H9 (cell line): ENCODE measurements around the gene MSANTD2. TPM values are rescaled to one million over a fixed set of nuclear protein-coding genes. Genes with fewer than 3 reads are reported as not detected.

Source experiments
- DNase-seq: peaks from one replicate; pipeline ENCODE4 v3.0.0-alpha.2; 2017
- H2AFZ ChIP-seq: one replicate; pipeline ENCODE4 v1.6.1; 2013; ENCODE audit warnings: mild to moderate bottlenecking, low read length, control low read depth, moderate library complexity
- H2AK5ac ChIP-seq: 2 replicates; pipeline ENCODE4 v1.6.1; 2013; ENCODE audit warnings: low read length, control low read depth, mixed read lengths; ENCODE audit not compliant: insufficient read length
- H2BK120ac ChIP-seq: one replicate; pipeline ENCODE4 v1.6.1; 2013; ENCODE audit warnings: low read depth, mild to moderate bottlenecking, low read length, control low read depth, inconsistent platforms; ENCODE audit not compliant: poor library complexity, severe bottlenecking
- H2BK12ac ChIP-seq: 2 replicates; pipeline ENCODE4 v1.6.1; 2013; ENCODE audit warnings: low read length, control low read depth, mixed read lengths, low read depth; ENCODE audit not compliant: insufficient read length
- H2BK15ac ChIP-seq: 2 replicates; pipeline ENCODE4 v1.6.1; 2013; ENCODE audit warnings: low read depth, low read length, control low read depth
- H2BK20ac ChIP-seq: one replicate; pipeline ENCODE4 v1.6.1; 2013; ENCODE audit warnings: low read depth, mild to moderate bottlenecking, low read length, control low read depth, inconsistent platforms; ENCODE audit not compliant: poor library complexity, severe bottlenecking
- H2BK5ac ChIP-seq: 2 replicates; pipeline ENCODE4 v1.6.1; 2013; ENCODE audit warnings: low read length, control low read depth, mixed read lengths; ENCODE audit not compliant: insufficient read length
- H3K14ac ChIP-seq: 2 replicates; pipeline ENCODE4 v1.6.1; 2013; ENCODE audit warnings: low read length, control low read depth; ENCODE audit not compliant: insufficient read depth
- H3K18ac ChIP-seq: 2 replicates; pipeline ENCODE4 v1.6.1; 2013; ENCODE audit warnings: low read depth, mild to moderate bottlenecking, mixed read lengths, low read length, control low read depth; ENCODE audit not compliant: insufficient read length
- H3K23ac ChIP-seq: 2 replicates; pipeline ENCODE4 v1.6.1; 2013; ENCODE audit warnings: low read length, control low read depth, mixed read lengths, low read depth; ENCODE audit not compliant: insufficient read length
- H3K23me2 ChIP-seq: 2 replicates; pipeline ENCODE4 v1.6.1; 2013; ENCODE audit warnings: low read depth, mild to moderate bottlenecking, mixed read lengths, low read length, control low read depth; ENCODE audit not compliant: insufficient read length, poor library complexity, severe bottlenecking
- H3K27ac ChIP-seq: 2 replicates; pipeline ENCODE4 v1.5.1; 2013; ENCODE audit warnings: low read length, control low read depth, mixed read lengths, low read depth; ENCODE audit not compliant: insufficient read length
- H3K27me3 ChIP-seq: 2 replicates; pipeline ENCODE4 v1.6.1; 2013; ENCODE audit warnings: low read length, control low read depth, inconsistent platforms; ENCODE audit not compliant: insufficient read depth
- H3K4ac ChIP-seq: 2 replicates; pipeline ENCODE4 v1.6.1; 2013; ENCODE audit warnings: low read depth, mild to moderate bottlenecking, control low read depth, inconsistent platforms, low read length, moderate library complexity
- H3K4me1 ChIP-seq: 2 replicates; pipeline ENCODE4 v1.6.1; 2013; ENCODE audit warnings: low read length, control low read depth, inconsistent platforms; ENCODE audit not compliant: insufficient read depth
- H3K4me2 ChIP-seq: 2 replicates; pipeline ENCODE4 v1.6.1; 2013; ENCODE audit warnings: low read length, control low read depth, mixed read lengths; ENCODE audit not compliant: insufficient read length, insufficient read depth
- H3K56ac ChIP-seq: 2 replicates; pipeline ENCODE4 v1.6.1; 2013; ENCODE audit warnings: low read depth, mild to moderate bottlenecking, mixed read lengths, low read length, control low read depth; ENCODE audit not compliant: insufficient read length
- H3K79me1 ChIP-seq: 2 replicates; pipeline ENCODE4 v1.6.1; 2013; ENCODE audit warnings: low read depth, mild to moderate bottlenecking, moderate library complexity, low read length, control low read depth, inconsistent platforms; ENCODE audit not compliant: insufficient read depth, poor library complexity, severe bottlenecking
- H3K79me2 ChIP-seq: 2 replicates; pipeline ENCODE4 v1.6.1; 2013; ENCODE audit warnings: low read length, control low read depth, inconsistent platforms; ENCODE audit not compliant: insufficient read depth
- H3K9ac ChIP-seq: 2 replicates; pipeline ENCODE4 v1.6.1; 2013; ENCODE audit warnings: low read length, control low read depth, mixed read lengths; ENCODE audit not compliant: insufficient read length; ENCODE audit errors: extremely low read depth
- H3K9me3 ChIP-seq: one replicate; pipeline ENCODE4 v1.6.1; 2013; ENCODE audit warnings: low read depth, low read length, inconsistent platforms; ENCODE audit not compliant: control insufficient read depth
- H3T11ph ChIP-seq: one replicate; pipeline ENCODE4 v1.6.1; 2013; ENCODE audit warnings: mild to moderate bottlenecking, low read length, control low read depth, inconsistent platforms
- H4K20me1 ChIP-seq: one replicate; pipeline ENCODE4 v1.6.1; 2013; ENCODE audit not compliant: control insufficient read depth, insufficient read length, insufficient read depth
- H4K5ac ChIP-seq: 2 replicates; pipeline ENCODE4 v1.6.1; 2013; ENCODE audit warnings: low read depth, mild to moderate bottlenecking, mixed read lengths, low read length, control low read depth; ENCODE audit not compliant: insufficient read length
- H4K8ac ChIP-seq: replicated peaks from 2 replicates; pipeline ENCODE4 v1.6.1; 2013; ENCODE audit warnings: low read length, control low read depth, mixed read lengths, low read depth; ENCODE audit not compliant: insufficient read length
- H4K91ac ChIP-seq: 2 replicates; pipeline ENCODE4 v1.6.1; 2013; ENCODE audit warnings: low read depth, mild to moderate bottlenecking, moderate library complexity, mixed read lengths, low read length, control low read depth; ENCODE audit not compliant: insufficient read length
- H3K27ac Mint-ChIP-seq, 3 experiments: 2 replicates in 2 of 3; 3 replicates in 1 of 3; pipeline ENCODE4 v1.8.0; 2020 to 2021; ENCODE audit warnings: mixed read lengths in 3 of 3, mild to moderate bottlenecking in 1 of 3, moderate library complexity in 1 of 3
- H3K27me3 Mint-ChIP-seq: 2 replicates; pipeline ENCODE4 v1.8.0; 2021; ENCODE audit warnings: low read depth, mild to moderate bottlenecking, moderate library complexity, mixed read lengths
- H3K36me3 Mint-ChIP-seq, 3 experiments: 2 replicates in 2 of 3; 3 replicates in 1 of 3; pipeline ENCODE4 v1.8.0; 2020 to 2021; ENCODE audit warnings: low read depth in 3 of 3, mixed read lengths in 3 of 3; ENCODE audit not compliant: insufficient read depth in 1 of 3
- H3K4me1 Mint-ChIP-seq, 2 experiments: 2 replicates each; pipeline ENCODE4 v1.8.0; 2020; ENCODE audit warnings: mixed read lengths in 2 of 2
- H3K4me3 Mint-ChIP-seq, 2 experiments: 2 replicates in 1 of 2; 3 replicates in 1 of 2; pipeline ENCODE4 v1.8.0; 2020 to 2021; ENCODE audit warnings: mild to moderate bottlenecking in 2 of 2, mixed read lengths in 2 of 2, moderate library complexity in 1 of 2
- H3K9me3 Mint-ChIP-seq, 2 experiments: 2 replicates in 1 of 2; 3 replicates in 1 of 2; pipeline ENCODE4 v1.8.0; 2020; ENCODE audit warnings: mild to moderate bottlenecking in 2 of 2, mixed read lengths in 2 of 2, moderate library complexity in 1 of 2
- WGBS: extraction: QIAGEN DNeasy Blood & Tissue Kit; methylation state at CpG from one replicate; pipeline ENCODE4 v1.1.7; 2013; ENCODE audit warnings: missing lambda C conversion rate, low lambda C conversion rate, mixed read lengths; ENCODE audit not compliant: insufficient read length; ENCODE audit errors: extremely low coverage; 5-methylcytosine and 5-hydroxymethylcytosine counted together
- total RNA-seq: library from RNA; stranded (reverse); gene quantifications from 2 replicates; pipeline ENCODE4 v1.2.1, GENCODE V29; 2021
- TF ChIP-seq, protein P1 (sequence below): fragments of 200-600 bp; sonication (generic); conservative IDR thresholded peaks from 3 replicates; pipeline ENCODE4 v1.8.0; 2021; ENCODE audit warnings: antibody characterized with exemption, mild to moderate bottlenecking

The MSANTD2 gene
- total RNA-seq, 1 experiment from 2014 or later: 18.1 TPM

DNA sequence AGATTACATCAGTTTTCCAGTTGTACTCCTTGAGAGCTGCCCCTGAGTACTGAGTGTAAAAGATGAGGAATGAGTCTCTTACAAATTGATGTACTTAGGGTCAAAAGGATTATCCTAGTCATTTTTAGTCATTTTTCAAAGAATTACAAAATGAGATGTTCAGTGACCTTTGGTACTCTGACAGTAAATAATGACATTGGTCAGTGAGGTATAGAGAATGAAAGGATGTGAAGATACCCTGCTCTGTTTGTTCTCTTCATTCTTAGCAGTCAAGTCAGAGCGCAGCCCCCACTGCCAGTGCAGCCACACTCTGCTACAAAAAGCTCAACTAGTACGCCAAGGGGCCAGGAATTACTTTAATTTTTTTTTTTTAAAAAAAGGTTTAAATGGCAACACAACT is 34.0 kb downstream of the MSANTD2 start:
- Histone ChIP-seq H3K23ac (no peak overlapping the region), H3K27ac (no peak overlapping the region), H3K18ac (no peak overlapping the region), H3K79me1 (no peaks in the 10 kb centered on the region), H4K91ac (no peak overlapping the region), H2BK15ac (no peak overlapping the region), H4K8ac (no peak overlapping the region), H2BK5ac (no peak overlapping the region), H3T11ph (no peak overlapping the region), H3K4me1 (no peaks in the 10 kb centered on the region), H3K9ac (no peak overlapping the region), H2BK20ac (no peak overlapping the region), H4K20me1 (no peaks in the 10 kb centered on the region), H3K79me2 (no peaks in the 10 kb centered on the region), H3K4ac (no peak overlapping the region), H3K27me3 (peaks cover 9% of the 10 kb centered on the region; the same call in 1 of the 2 replicates), H3K4me2 (no peak overlapping the region), H3K9me3 (no peaks in the 10 kb centered on the region), H3K23me2 (peaks cover 16% of the 10 kb centered on the region), H2AK5ac (no peak overlapping the region), H2BK12ac (no peak overlapping the region), H3K14ac (no peak overlapping the region), H3K56ac (no peak overlapping the region), H4K5ac (no peak overlapping the region), H2BK120ac (no peak overlapping the region), H2AFZ (no peak overlapping the region)
- H3K4me3 Mint-ChIP-seq: no peak overlapping the region
- DNase-seq: no peak
- TF ChIP-seq, protein P1, sequence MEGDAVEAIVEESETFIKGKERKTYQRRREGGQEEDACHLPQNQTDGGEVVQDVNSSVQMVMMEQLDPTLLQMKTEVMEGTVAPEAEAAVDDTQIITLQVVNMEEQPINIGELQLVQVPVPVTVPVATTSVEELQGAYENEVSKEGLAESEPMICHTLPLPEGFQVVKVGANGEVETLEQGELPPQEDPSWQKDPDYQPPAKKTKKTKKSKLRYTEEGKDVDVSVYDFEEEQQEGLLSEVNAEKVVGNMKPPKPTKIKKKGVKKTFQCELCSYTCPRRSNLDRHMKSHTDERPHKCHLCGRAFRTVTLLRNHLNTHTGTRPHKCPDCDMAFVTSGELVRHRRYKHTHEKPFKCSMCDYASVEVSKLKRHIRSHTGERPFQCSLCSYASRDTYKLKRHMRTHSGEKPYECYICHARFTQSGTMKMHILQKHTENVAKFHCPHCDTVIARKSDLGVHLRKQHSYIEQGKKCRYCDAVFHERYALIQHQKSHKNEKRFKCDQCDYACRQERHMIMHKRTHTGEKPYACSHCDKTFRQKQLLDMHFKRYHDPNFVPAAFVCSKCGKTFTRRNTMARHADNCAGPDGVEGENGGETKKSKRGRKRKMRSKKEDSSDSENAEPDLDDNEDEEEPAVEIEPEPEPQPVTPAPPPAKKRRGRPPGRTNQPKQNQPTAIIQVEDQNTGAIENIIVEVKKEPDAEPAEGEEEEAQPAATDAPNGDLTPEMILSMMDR: no peak
- H3K36me3 Mint-ChIP-seq: peaks cover 10 to 31% (median 11%) of the 10 kb centered on the region in 3 experiments; a peak in 6 of 7 replicates
- H3K9me3 Mint-ChIP-seq: no peaks in the 10 kb centered on the region
- H3K27ac Mint-ChIP-seq: no peak overlapping the region
- no CpG with 5 or more reads among the region's 2 CpGs for WGBS
- H3K27me3 Mint-ChIP-seq: peaks cover 17% of the 10 kb centered on the region
- H3K4me1 Mint-ChIP-seq: peaks cover 14 to 16% of the 10 kb centered on the region in 2 experiments
